Vagina (tissue), 2 donors: ENCODE measurements around the gene CLMP. TPM values are rescaled to one million over a fixed set of nuclear protein-coding genes. Genes with fewer than 3 reads are reported as not detected.

Experiments used
- DNase-seq, 2 donors: peaks; one replicate each; pipeline ENCODE4 v3.0.0-alpha.2; 2017; ENCODE audit errors: extremely low spot score in 2 of 2
- H3K27ac ChIP-seq: fragments of 200-600 bp; sonication (generic); one replicate; pipeline ENCODE4 v1.5.1; 2019
- H3K27me3 ChIP-seq: fragments of 200-600 bp; sonication (generic); one replicate; pipeline ENCODE4 v1.5.1; 2019
- H3K36me3 ChIP-seq, 2 donors: fragments of 200-600 bp; sonication (generic); one replicate each; pipeline ENCODE4 v1.5.1; 2017 to 2019
- H3K4me1 ChIP-seq: fragments of 200-600 bp; sonication (generic); one replicate; pipeline ENCODE4 v1.5.1; 2019
- H3K4me3 ChIP-seq, 2 donors: fragments of 200-600 bp; sonication (generic); 1 replicate in 1 of 2; 2 replicates in 1 of 2; pipeline ENCODE4 v1.5.1; 2016 to 2019
- H3K9me3 ChIP-seq: fragments of 200-600 bp; sonication (generic); one replicate; pipeline ENCODE4 v1.5.1; 2019
- POLR2A ChIP-seq, 2 donors: fragments of 450-650 bp; IDR thresholded peaks; one replicate each; pipeline ENCODE4 v1.6.1; 2017; ENCODE audit warnings: antibody characterized with exemption in 2 of 2, mild to moderate bottlenecking in 2 of 2, moderate library complexity in 2 of 2
- POLR2AphosphoS5 ChIP-seq, 2 donors: sonication (generic); formaldehyde crosslinking; IDR thresholded peaks; one replicate each; pipeline ENCODE4 v1.9.0; 2017; ENCODE audit warnings: antibody characterized with exemption in 2 of 2, mild to moderate bottlenecking in 2 of 2, low read depth in 1 of 2; ENCODE audit not compliant: insufficient read depth in 1 of 2
- intact Hi-C: fragments of 100-400 bp; cut with DNase I; formaldehyde crosslinking; loops from one replicate; pipeline ENCODE4 v1.15.1; 2023
- total RNA-seq: library from RNA; depleted of rRNA; stranded (reverse); fragments of >200 nt; gene quantifications from one replicate; pipeline ENCODE4 v1.2.3, GENCODE V29; 2016
- TF ChIP-seq, protein P1 (sequence below), 3 experiments: fragments of 450-650 bp in 2 of 3; fragments of 200-600 bp in 1 of 3; sonication (generic) in 1 of 3; IDR thresholded peaks; one replicate each; pipeline ENCODE4 v1.5.1; 2017 to 2019; ENCODE audit warnings: antibody characterized with exemption in 3 of 3, mild to moderate bottlenecking in 2 of 3, moderate library complexity in 2 of 3

The CLMP gene
- total RNA-seq, 1 donor from 2014 or later: 99.4 TPM

- no peaks in the 10 kb centered on the region for H3K27me3 ChIP-seq
- intact Hi-C loops: no loop called here
- DNase-seq: no peak
- TF ChIP-seq POLR2A (IDR thresholded peaks at IDR 0.05) (no peak), POLR2AphosphoS5 (IDR thresholded peaks at IDR 0.05; ENCODE audit: insufficient read depth in 1 of 2, low read depth in 1 of 2) (no peak)
- TF ChIP-seq, protein P1, sequence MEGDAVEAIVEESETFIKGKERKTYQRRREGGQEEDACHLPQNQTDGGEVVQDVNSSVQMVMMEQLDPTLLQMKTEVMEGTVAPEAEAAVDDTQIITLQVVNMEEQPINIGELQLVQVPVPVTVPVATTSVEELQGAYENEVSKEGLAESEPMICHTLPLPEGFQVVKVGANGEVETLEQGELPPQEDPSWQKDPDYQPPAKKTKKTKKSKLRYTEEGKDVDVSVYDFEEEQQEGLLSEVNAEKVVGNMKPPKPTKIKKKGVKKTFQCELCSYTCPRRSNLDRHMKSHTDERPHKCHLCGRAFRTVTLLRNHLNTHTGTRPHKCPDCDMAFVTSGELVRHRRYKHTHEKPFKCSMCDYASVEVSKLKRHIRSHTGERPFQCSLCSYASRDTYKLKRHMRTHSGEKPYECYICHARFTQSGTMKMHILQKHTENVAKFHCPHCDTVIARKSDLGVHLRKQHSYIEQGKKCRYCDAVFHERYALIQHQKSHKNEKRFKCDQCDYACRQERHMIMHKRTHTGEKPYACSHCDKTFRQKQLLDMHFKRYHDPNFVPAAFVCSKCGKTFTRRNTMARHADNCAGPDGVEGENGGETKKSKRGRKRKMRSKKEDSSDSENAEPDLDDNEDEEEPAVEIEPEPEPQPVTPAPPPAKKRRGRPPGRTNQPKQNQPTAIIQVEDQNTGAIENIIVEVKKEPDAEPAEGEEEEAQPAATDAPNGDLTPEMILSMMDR (IDR thresholded peaks at IDR 0.05): no peak
- peaks cover 7% of the 10 kb centered on the region for H3K4me1 ChIP-seq
- no peaks in the 10 kb centered on the region for H3K9me3 ChIP-seq
- H3K4me3 ChIP-seq: peak overlapping the region; percentile 50 to 55
- peak overlapping the region; percentile 90 for H3K27ac ChIP-seq
- H3K36me3 ChIP-seq: no peaks in the 10 kb centered on the region
These were observed 1.1 kb upstream of the CLMP start for GRCh38 chr11:123196060-123196714.

DNA sequence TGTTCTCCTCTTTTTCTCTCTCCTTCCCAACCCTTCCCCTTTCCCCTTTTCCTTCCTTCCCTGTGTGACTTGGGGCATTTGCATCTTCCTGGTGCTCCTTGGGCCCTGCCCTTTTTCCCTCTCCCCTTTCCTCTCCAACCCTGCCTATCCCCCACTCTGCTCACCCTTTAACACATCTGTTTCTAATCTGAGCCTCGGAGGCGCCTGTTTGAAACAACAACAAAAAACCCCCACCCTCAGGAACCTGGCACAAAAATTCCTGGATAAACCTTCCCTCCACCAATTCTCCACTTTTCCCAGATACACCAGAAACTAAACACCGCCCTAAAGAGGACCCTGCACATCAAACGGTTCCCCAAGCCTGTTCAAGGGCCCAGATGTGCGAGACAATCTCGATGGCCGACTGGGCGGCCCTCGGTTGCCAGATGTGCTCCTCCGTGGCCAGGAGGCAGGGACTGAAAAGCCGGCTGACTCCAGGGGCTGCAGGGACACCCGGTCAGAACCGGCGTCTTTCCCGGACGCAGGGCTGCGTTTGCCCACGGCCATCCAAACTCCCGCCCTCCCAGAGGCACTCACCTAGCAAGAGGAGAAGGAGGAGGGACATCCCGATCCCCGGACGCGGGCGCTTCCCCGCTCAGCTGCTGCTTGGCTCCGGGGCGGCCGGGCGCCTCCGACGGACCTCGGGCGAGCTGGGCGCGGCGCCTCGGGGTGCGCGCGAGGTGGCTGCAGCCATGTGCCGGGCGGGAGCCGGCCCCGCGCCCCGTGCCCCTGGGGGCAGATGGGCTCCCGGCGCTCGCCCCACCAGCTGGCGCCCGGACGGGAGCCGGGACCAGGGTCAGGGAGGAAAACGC lies 486 bp downstream of the CLMP start:
- Histone ChIP-seq H3K4me1 (peaks cover 7% of the 10 kb centered on the region), H3K4me3 (peak overlapping the region; percentile 50 to 55), H3K9me3 (no peaks in the 10 kb centered on the region), H3K27ac (peak overlapping the region; percentile 90), H3K36me3 (no peaks in the 10 kb centered on the region), H3K27me3 (no peaks in the 10 kb centered on the region)
- intact Hi-C loops: no loop called here
- TF ChIP-seq POLR2AphosphoS5 (IDR thresholded peaks at IDR 0.05; ENCODE audit: insufficient read depth in 1 of 2, low read depth in 1 of 2): no peak
- TF ChIP-seq, protein P1 (IDR thresholded peaks at IDR 0.05): no peak
- no peak for TF ChIP-seq POLR2A (IDR thresholded peaks at IDR 0.05)
- DNase-seq: no peak

DNA sequence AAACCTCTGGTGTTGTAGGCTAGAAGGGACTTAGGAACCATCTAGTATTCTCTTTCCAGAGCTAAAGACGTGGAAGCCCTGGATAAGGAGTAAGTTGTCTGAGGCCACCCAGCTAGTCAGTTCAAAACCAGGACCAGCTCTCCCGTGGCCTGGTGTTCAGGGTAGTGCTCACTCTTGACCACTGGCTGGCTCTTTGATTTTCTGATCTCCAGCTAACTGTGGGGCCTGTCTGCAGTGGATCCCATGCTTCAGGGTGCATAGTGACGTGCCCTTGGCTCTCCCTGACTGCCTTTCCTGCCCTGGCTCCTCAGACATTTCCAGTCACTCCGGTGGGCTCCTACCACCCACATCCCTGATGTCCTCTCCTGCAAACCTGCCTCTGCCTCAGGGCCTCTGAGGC lies 1.3 kb downstream of the CLMP start:
- Histone ChIP-seq H3K27ac (peak overlapping the region; percentile 90), H3K4me1 (peaks cover 7% of the 10 kb centered on the region), H3K27me3 (no peaks in the 10 kb centered on the region), H3K9me3 (no peaks in the 10 kb centered on the region), H3K36me3 (no peaks in the 10 kb centered on the region), H3K4me3 (peak overlapping the region; percentile 50 to 55)
- intact Hi-C loops: no loop called here
- TF ChIP-seq POLR2AphosphoS5 (IDR thresholded peaks at IDR 0.05; ENCODE audit: insufficient read depth in 1 of 2, low read depth in 1 of 2) (no peak), POLR2A (IDR thresholded peaks at IDR 0.05) (no peak)
- TF ChIP-seq, protein P1 (IDR thresholded peaks at IDR 0.05): no peak
- DNase-seq: no peak

- H3K9me3 ChIP-seq: no peaks in the 10 kb centered on the region
- H3K36me3 ChIP-seq: no peaks in the 10 kb centered on the region
- H3K4me3 ChIP-seq: peak overlapping the region in 1 of 2 donors; percentile 50
- no peak for TF ChIP-seq POLR2AphosphoS5 (IDR thresholded peaks at IDR 0.05; ENCODE audit: insufficient read depth in 1 of 2, low read depth in 1 of 2)
- TF ChIP-seq, protein P1 (IDR thresholded peaks at IDR 0.05): no peak
- no peak for TF ChIP-seq POLR2A (IDR thresholded peaks at IDR 0.05)
- peak overlapping the region; percentile 90 for H3K27ac ChIP-seq
- H3K4me1 ChIP-seq: peaks cover 7% of the 10 kb centered on the region
- DNase-seq: no peak
- no peaks in the 10 kb centered on the region for H3K27me3 ChIP-seq
- intact Hi-C loops: no loop called here
These were observed 3.1 kb downstream of the CLMP start for GRCh38 chr11:123191939-123192338.
